MM.1S (cell line): ENCODE data around the gene ANKS6.

ENCODE experiments used
- EZH2 ChIP-seq: fragments of 300-600 bp; sonication (generic); optimal IDR thresholded peaks from 2 replicates; pipeline ENCODE3; 2017; ENCODE audit warnings: low read depth, mild to moderate bottlenecking, antibody characterized with exemption, low read length, mixed read lengths
- EZH2phosphoT487 ChIP-seq: fragments of 300-600 bp; sonication (generic); IDR thresholded peaks from 2 replicates; pipeline ENCODE4 v1.6.1; 2018; ENCODE audit warnings: antibody characterized with exemption, low read length
- TF ChIP-seq, protein P1 (sequence below): fragments of 300-600 bp; sonication (generic); IDR thresholded peaks from 2 replicates; pipeline ENCODE4 v1.5.1; 2016; ENCODE audit warnings: antibody characterized with exemption, low read length, mixed read lengths

DNA sequence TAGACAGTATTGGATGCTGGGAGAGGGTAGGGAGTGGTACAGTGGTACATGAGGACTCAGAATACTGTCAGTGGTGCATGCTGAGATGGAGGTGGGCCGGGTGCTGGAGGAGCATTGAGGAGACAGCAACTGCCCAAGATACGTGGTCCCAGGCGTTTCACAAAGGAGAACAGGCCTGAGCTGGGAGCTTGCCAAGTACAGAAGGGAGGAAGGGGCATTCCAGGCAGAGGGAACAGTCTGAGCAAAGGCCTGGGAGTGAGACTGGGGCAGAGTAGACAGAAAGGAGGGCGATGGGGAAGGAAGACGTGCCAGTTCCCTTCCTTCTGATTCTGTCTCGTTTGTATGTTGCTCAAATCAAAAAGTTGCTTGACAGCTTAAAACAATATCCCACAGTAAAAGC, 26.3 kb upstream of the ANKS6 start:
- TF ChIP-seq, protein P1, sequence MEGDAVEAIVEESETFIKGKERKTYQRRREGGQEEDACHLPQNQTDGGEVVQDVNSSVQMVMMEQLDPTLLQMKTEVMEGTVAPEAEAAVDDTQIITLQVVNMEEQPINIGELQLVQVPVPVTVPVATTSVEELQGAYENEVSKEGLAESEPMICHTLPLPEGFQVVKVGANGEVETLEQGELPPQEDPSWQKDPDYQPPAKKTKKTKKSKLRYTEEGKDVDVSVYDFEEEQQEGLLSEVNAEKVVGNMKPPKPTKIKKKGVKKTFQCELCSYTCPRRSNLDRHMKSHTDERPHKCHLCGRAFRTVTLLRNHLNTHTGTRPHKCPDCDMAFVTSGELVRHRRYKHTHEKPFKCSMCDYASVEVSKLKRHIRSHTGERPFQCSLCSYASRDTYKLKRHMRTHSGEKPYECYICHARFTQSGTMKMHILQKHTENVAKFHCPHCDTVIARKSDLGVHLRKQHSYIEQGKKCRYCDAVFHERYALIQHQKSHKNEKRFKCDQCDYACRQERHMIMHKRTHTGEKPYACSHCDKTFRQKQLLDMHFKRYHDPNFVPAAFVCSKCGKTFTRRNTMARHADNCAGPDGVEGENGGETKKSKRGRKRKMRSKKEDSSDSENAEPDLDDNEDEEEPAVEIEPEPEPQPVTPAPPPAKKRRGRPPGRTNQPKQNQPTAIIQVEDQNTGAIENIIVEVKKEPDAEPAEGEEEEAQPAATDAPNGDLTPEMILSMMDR, result no peak
- TF ChIP-seq EZH2 (no peak), EZH2phosphoT487 (no peak)
